Natural killer cell treated with Interleukin-12 subunit alpha and Interleukin-12 subunit beta and Interleukin-15 and Interleukin-18, amount 100 ng/mL, for 72 hours (primary cell): ENCODE results near the gene DENND2A. TPM values are rescaled to one million over a fixed set of nuclear protein-coding genes. Genes with fewer than 3 reads are reported as not detected.

Source experiments
- ATAC-seq, 2 donors: fragments of 150-1000 bp; cut with Tn5 transposase in 1 of 2; sonication (Bioruptor Pico), chemical (Tn5 transposase) in 1 of 2; 2 replicates each; pipeline ENCODE4 v1.10.0; 2021
- DNase-seq: peaks from one replicate; pipeline ENCODE4 v3.0.0; 2022; ENCODE audit warnings: low spot score
- H3K27ac Mint-ChIP-seq, 2 donors: 1 replicate in 1 of 2; 2 replicates in 1 of 2; pipeline ENCODE4 v1.8.0; 2022; ENCODE audit warnings: mixed read lengths in 2 of 2, mild to moderate bottlenecking in 1 of 2, moderate library complexity in 1 of 2
- H3K27me3 Mint-ChIP-seq, 2 donors: 1 replicate in 1 of 2; 2 replicates in 1 of 2; pipeline ENCODE4 v1.8.0; 2022; ENCODE audit warnings: mixed read lengths in 2 of 2
- H3K36me3 Mint-ChIP-seq: one replicate; pipeline ENCODE4 v1.8.0; 2022; ENCODE audit warnings: mixed read lengths
- H3K4me1 Mint-ChIP-seq, 2 donors: 1 replicate in 1 of 2; 2 replicates in 1 of 2; pipeline ENCODE4 v1.8.0; 2022; ENCODE audit warnings: low read depth in 2 of 2, mixed read lengths in 2 of 2, mild to moderate bottlenecking in 1 of 2
- H3K4me3 Mint-ChIP-seq: one replicate; pipeline ENCODE4 v1.8.0; 2022; ENCODE audit warnings: mixed read lengths
- H3K9me3 Mint-ChIP-seq: 2 replicates; pipeline ENCODE4 v1.8.0; 2022; ENCODE audit warnings: mixed read lengths
- total RNA-seq, 2 donors: library from RNA; stranded (reverse); gene quantifications; one replicate each; pipeline ENCODE4 v1.2.3, GENCODE V29; 2022

DENND2A gene
- total RNA-seq, 2 donors from 2014 or later, result not detected

- Mint-ChIP-seq H3K27me3 (no peaks in the 10 kb centered on the region), H3K27ac (peak within 1 kb of the TSS; percentile 88 to 90), H3K4me1 (peaks cover 12 to 37% of the 10 kb centered on the region in 2 donors), H3K4me3 (peak within 1 kb of the TSS; percentile 98), H3K9me3 (no peaks in the 10 kb centered on the region), H3K36me3 (no peaks in the 10 kb centered on the region)
- DNase-seq (peak; percentile 96), ATAC-seq (peak; percentile 98)
These were observed 161.4 kb downstream of the DENND2A start, which contains the start of gene MKRN1 for GRCh38 chr7:140479062-140479738. MKRN1 (minus strand) TSS chr7:140479505; CDS start chr7:140479344, 161 bp downstream.

- no peaks in the 10 kb centered on the region for H3K9me3 Mint-ChIP-seq
- H3K4me1 Mint-ChIP-seq, result peaks cover 12 to 37% of the 10 kb centered on the region in 2 donors
- H3K27ac Mint-ChIP-seq, result peak overlapping the region; percentile 88 to 90
- peak overlapping the region; percentile 90 for H3K4me3 Mint-ChIP-seq
- ATAC-seq (peak; percentile 34 to 62), DNase-seq (no peak)
- no peaks in the 10 kb centered on the region for H3K36me3 Mint-ChIP-seq
- H3K27me3 Mint-ChIP-seq, result no peaks in the 10 kb centered on the region
These were observed 162.2 kb downstream of the DENND2A start for GRCh38 chr7:140478246-140479061.

- H3K4me3 Mint-ChIP-seq, result peak overlapping the region; percentile 90
- DNase-seq (no peak), ATAC-seq (no peak)
- H3K36me3 Mint-ChIP-seq, result no peaks in the 10 kb centered on the region
- no peaks in the 10 kb centered on the region for H3K27me3 Mint-ChIP-seq
- H3K27ac Mint-ChIP-seq, result peak overlapping the region; percentile 21 to 90
- peaks cover 13 to 38% of the 10 kb centered on the region in 2 donors for H3K4me1 Mint-ChIP-seq
- H3K9me3 Mint-ChIP-seq, result no peaks in the 10 kb centered on the region
These were observed 163.8 kb downstream of the DENND2A start for GRCh38 chr7:140476698-140477261.

GRCh38 chr7:140475747-140476333 lies 164.8 kb downstream of the DENND2A start:
- Mint-ChIP-seq H3K4me3 (no peak overlapping the region), H3K36me3 (no peaks in the 10 kb centered on the region), H3K27ac (peak overlapping the region in 1 of 2 donors; percentile 90), H3K27me3 (no peaks in the 10 kb centered on the region), H3K9me3 (no peaks in the 10 kb centered on the region), H3K4me1 (peaks cover 16 to 41% of the 10 kb centered on the region in 2 donors)
- DNase-seq (no peak), ATAC-seq (no peak)

Other genes with a start within 250 kb of the DENND2A start
- gene SLC37A3, start 242.3 kb downstream of the DENND2A start, total RNA-seq, result 10 to 100 TPM; 26.3 to 51.5 TPM
- gene RAB19, start 236.8 kb downstream of the DENND2A start, total RNA-seq, result 1 to 10 TPM; 1.9 to 2.4 TPM
- gene MKRN1, start 161.3 kb downstream of the DENND2A start, total RNA-seq, result 10 to 100 TPM; 46.5 to 97.9 TPM
- 10 to 100 TPM in 1 of 2 donors, 1 to 10 TPM in 1; 8.2 to 12.2 TPM for gene ADCK2, start 32.1 kb upstream of the DENND2A start, total RNA-seq
- gene NDUFB2, start 55.9 kb upstream of the DENND2A start, total RNA-seq, result 100 to 1,000 TPM; 169 to 222 TPM